ENCODE measurements around the gene DYNC1LI1. TPM values are rescaled to one million over a fixed set of nuclear protein-coding genes. Genes with fewer than 3 reads are reported as not detected.

DYNC1LI1 gene
- total RNA-seq, 6 experiments from 2014 or later: 43.6 to 51.8 (median 46.3) TPM

DNA sequence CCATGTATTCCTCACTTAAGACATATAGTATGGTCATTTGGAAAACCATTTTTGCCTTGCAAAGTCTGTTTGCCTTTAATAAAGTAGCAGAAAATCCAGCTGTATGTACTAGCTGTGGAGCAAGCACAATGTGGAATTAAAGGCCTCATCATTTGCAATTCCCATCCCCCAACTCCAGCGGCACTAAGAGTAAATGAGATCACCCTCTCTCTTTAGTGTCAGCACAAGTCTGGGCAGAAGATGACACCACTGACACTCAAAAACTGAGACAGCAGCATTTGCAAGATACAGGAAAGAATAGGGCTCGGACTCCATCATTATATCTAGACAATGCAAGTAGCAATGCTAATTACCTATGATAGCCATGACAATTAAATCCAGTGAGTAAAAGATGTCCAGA, 24.7 kb upstream of the DYNC1LI1 start:
- Mint-ChIP-seq H3K9me3 (no peaks in the 10 kb centered on the region), H3K36me3 (ENCODE audit: low read depth) (no peaks in the 10 kb centered on the region), H3K4me1 (ENCODE audit: low read depth) (peaks cover 12% of the 10 kb centered on the region), H3K4me3 (no peak overlapping the region), H3K27ac (no peak overlapping the region), H3K27me3 (ENCODE audit: insufficient read depth) (peaks cover 15% of the 10 kb centered on the region)
- TF ChIP-seq, protein P1, sequence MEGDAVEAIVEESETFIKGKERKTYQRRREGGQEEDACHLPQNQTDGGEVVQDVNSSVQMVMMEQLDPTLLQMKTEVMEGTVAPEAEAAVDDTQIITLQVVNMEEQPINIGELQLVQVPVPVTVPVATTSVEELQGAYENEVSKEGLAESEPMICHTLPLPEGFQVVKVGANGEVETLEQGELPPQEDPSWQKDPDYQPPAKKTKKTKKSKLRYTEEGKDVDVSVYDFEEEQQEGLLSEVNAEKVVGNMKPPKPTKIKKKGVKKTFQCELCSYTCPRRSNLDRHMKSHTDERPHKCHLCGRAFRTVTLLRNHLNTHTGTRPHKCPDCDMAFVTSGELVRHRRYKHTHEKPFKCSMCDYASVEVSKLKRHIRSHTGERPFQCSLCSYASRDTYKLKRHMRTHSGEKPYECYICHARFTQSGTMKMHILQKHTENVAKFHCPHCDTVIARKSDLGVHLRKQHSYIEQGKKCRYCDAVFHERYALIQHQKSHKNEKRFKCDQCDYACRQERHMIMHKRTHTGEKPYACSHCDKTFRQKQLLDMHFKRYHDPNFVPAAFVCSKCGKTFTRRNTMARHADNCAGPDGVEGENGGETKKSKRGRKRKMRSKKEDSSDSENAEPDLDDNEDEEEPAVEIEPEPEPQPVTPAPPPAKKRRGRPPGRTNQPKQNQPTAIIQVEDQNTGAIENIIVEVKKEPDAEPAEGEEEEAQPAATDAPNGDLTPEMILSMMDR (IDR thresholded peaks at IDR 0.05): no peak
- DNase-seq: no peak

DNA sequence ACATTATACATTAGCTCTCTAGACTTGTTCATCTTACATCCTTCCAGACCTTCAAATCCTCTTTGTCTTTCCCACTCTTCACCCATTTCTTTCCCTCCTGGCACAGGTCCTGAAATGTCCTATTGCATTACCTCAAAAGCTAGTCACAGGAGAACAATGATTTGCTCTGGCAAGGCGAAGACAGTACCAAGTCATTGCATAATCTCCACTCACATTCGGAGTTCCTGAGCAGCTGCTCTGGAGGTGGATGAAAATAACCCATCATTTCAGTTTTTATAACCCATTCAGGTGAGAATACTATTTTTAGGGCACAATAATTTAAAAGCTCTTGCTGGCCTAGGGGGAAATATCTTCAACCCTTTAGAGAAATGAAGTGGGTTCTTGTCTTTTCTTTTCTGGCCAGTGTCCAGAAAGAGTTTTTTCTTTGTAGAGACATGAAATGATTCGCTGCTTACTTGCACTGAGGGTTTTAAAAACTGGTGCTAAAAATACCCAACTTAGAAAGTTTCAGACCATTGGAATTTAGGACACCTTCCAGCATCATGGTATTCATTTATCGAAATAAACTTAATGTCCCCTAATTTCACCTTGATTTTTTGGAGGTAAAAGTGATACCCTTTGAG, 23.4 kb upstream of the DYNC1LI1 start:
- H3K9me3 Mint-ChIP-seq: no peaks in the 10 kb centered on the region
- TF ChIP-seq, protein P1 (IDR thresholded peaks at IDR 0.05): no peak
- no peaks in the 10 kb centered on the region for H3K36me3 Mint-ChIP-seq (ENCODE audit: low read depth)
- peaks cover 17% of the 10 kb centered on the region for H3K27me3 Mint-ChIP-seq (ENCODE audit: insufficient read depth)
- peak; percentile 26 for DNase-seq
- no peak overlapping the region for H3K4me3 Mint-ChIP-seq
- H3K27ac Mint-ChIP-seq: no peak overlapping the region
- H3K4me1 Mint-ChIP-seq (ENCODE audit: low read depth): peaks cover 20% of the 10 kb centered on the region

DNA sequence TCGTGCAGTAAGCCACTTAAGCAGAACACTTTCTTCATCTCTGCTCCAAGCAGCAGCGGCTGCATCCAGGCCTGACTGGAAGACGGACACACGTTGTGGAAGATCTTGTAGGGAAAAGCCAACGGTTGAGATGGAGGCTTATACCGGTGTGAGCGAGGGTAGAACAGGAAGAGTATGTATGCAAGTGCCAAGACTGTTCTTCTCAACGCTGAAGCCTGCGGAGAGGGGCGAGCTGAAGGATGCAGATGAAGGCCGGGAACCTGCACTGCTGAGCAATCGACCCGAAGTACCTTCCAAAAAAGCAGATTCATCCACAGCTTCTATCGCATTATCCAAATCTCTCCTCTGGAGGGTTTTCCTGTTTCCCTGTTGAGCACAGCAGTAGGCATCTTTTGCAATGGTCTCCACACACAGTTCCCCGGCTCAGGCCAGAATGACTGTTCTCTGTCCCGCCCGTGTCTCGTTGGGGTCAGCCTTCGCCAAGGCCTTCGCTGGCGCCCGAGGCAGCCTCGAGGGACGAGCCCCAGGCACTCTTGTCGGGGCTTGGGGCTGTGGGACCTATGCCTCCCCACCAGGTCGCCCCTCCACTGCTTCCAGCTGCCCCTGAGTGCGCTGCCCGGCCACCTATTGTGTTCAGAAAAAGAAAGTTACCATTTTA, 22.2 kb upstream of the DYNC1LI1 start:
- H3K4me1 Mint-ChIP-seq (ENCODE audit: low read depth): peaks cover 20% of the 10 kb centered on the region
- no peaks in the 10 kb centered on the region for H3K36me3 Mint-ChIP-seq (ENCODE audit: low read depth)
- H3K9me3 Mint-ChIP-seq: no peaks in the 10 kb centered on the region
- peaks cover 15% of the 10 kb centered on the region for H3K27me3 Mint-ChIP-seq (ENCODE audit: insufficient read depth)
- H3K4me3 Mint-ChIP-seq: no peak overlapping the region
- TF ChIP-seq, protein P1 (IDR thresholded peaks at IDR 0.05): no peak
- no peak overlapping the region for H3K27ac Mint-ChIP-seq
- no peak for DNase-seq

DNA sequence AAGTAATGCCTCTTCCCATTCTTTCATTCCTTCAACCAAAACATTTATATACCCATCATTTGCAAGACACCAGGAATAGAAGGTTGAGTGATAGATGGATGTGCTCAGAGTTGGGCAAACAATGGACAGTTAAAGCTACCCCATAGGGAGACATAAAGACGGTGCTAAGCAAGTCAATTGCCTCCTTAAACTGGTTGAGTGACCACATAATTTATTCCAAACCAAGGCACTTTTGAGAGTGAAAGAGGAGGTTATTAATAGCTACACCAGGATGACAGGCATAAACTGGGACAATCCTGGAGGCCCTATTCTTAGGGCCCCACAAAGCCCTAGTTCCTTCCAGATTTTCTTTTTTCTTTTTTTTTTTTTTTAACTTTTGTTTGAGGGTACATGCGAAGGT, 21.4 kb upstream of the DYNC1LI1 start:
- Mint-ChIP-seq H3K27me3 (ENCODE audit: insufficient read depth) (peaks cover 15% of the 10 kb centered on the region), H3K36me3 (ENCODE audit: low read depth) (no peaks in the 10 kb centered on the region), H3K27ac (no peak overlapping the region), H3K4me3 (no peak overlapping the region), H3K4me1 (ENCODE audit: low read depth) (peaks cover 20% of the 10 kb centered on the region), H3K9me3 (no peaks in the 10 kb centered on the region)
- no peak for DNase-seq
- TF ChIP-seq, protein P1 (IDR thresholded peaks at IDR 0.05): no peak

DNA sequence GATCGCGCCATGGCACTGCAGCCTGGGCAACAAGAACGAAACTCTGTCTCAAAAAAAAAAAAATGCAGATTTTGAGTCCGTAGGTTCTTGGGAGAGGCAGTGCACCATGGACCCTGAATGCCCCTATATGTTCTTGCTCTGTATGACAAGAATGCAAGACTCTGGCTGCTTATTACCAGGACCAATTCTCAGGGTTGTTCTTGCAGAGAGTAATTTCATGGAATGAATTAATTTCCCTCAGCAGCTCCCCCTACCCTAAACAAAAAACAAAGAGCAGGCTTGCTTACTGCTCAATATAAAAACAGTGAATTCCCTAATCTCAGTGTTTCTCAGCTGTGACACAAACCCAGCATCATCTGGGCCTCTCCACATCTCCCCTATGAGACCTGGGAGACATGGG, 20.5 kb upstream of the DYNC1LI1 start:
- H3K4me3 Mint-ChIP-seq: no peak overlapping the region
- no peaks in the 10 kb centered on the region for H3K36me3 Mint-ChIP-seq (ENCODE audit: low read depth)
- no peaks in the 10 kb centered on the region for H3K9me3 Mint-ChIP-seq
- TF ChIP-seq, protein P1 (IDR thresholded peaks at IDR 0.05): no peak
- no peak overlapping the region for H3K27ac Mint-ChIP-seq
- H3K4me1 Mint-ChIP-seq (ENCODE audit: low read depth): peaks cover 20% of the 10 kb centered on the region
- no peak for DNase-seq
- peaks cover 10% of the 10 kb centered on the region for H3K27me3 Mint-ChIP-seq (ENCODE audit: insufficient read depth)

Measured in HFFc6 (cell line).